IPS-NIHi11 (cell line): ENCODE results near the gene WWTR1.

Experiments
- DNase-seq: peaks from one replicate; pipeline ENCODE4 v3.0.0; 2012; ENCODE audit warnings: mixed read lengths, low spot score

Gene WWTR1

GRCh38 chr3:149566292-149566975 lies 91.4 kb downstream of the WWTR1 start:
- DNase-seq, result no peak

GRCh38 chr3:149564079-149564478 lies 93.7 kb downstream of the WWTR1 start:
- DNase-seq, result no peak

GRCh38 chr3:149563114-149563513 lies 94.7 kb downstream of the WWTR1 start:
- peak; percentile 24 for DNase-seq

- no peak for DNase-seq
These were observed 97.2 kb downstream of the WWTR1 start for GRCh38 chr3:149560617-149561016.

DNA sequence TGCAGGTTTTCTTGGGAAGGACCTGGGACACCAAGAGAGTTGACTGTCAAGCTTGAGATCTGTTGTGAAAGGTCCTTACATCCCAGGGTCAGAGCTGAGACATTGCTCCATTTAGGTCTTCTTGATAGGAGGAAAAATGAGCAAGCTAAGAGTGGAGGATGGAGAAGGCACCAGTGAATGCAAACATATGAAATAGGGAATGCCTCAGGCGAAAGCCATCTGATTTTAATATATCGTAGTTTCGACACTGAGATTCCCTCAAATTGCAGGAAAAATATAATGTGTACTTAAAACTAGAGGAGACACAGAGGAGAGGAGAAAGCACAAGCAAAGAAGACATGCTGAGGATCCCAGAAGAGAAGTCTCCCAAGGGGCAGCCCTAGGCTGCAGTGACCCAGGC lies 97.8 kb downstream of the WWTR1 start:
- no peak for DNase-seq

DNA sequence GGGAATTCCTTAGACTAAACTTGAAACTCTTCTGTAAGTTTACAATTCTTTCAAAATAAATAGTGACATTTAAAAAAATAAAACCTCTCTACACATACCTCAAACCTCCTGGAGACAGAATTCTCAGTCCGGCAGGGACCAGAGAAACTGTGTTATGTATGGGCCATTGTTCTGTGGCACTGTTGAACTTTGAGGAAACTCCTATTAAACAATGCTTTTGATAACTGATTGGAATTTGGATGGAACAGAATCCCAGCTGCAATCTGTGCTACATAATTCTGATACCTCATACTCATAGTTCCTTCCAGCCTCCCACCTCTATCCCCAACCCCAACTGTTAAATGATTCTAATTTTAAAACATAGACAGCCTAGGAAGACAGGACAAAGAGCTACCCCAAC lies 98.3 kb downstream of the WWTR1 start:
- DNase-seq, result no peak

DNA sequence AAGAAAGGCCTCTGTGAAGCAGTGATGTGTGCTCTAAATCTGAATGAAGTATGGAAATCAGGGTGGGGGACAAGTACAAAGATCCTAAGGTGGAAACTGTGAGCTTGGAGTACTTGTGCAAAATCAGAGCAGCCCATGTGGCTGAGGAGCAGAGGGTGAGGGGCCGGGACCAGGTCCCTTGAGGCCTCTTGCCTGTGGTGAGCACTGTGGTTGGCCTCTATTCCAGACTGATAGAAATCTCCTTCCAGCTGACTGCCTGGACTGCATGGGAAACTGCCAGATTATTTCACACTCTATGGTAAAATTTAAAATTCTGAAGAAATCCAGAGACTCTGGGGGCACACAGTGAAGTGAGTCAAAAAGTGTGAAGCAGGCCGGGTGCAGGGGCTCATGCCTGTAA lies 101.9 kb downstream of the WWTR1 start:
- no peak for DNase-seq

- no peak for DNase-seq
These were observed 103.0 kb downstream of the WWTR1 start for GRCh38 chr3:149554826-149555225.

DNA sequence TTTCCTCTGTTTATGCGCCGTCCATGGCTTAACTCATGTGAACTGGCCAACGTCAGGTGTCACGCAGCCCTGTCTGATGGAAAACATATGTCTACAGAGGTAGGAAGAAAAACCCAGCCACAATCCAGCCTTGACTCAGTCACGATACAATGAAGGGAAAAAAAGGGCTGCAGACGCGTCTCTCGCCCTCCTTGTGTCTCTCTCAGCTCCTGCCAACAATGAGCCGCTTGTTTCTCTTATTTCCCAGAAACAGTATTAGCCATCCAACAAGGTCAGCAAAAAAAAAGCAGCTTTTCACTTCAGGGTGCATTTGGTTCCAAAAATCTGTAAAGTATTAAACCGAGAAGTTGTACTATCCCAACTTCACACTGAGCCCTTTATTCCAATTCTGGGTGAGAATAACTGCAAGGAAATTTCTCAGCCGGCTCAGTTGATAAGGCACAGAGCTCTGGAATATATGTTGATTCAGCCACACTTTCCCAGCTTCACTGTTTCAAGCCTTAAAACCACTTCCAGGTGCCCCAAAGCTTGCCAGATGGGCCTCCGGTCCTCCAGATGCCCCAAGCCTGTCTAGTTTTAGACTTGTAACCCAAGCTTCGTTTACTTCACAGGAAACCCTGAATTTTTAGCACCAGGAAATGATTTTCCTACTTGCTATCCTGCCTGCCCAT lies 103.9 kb downstream of the WWTR1 start:
- no peak for DNase-seq

DNA sequence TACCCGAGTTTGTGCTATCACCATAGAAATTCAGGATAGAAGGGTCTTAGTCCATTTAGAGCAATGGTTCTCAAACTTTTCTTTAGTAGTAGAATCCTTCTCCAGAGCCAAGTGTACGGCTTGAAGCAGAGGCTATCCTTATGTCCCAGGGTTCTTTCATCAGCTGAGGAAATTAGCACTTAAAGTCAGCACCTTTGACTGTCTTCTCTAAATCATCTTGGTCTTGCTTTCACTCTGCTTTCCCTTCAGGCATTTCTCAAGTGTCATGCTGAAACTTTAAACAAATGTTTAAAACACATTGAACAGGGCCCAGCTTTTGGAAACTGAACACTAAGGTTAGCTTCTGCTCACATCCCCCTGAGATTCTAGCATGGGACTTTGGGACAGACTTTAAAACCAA lies 105.1 kb downstream of the WWTR1 start:
- DNase-seq, result no peak

GRCh38 chr3:149551500-149551899 lies 106.3 kb downstream of the WWTR1 start:
- DNase-seq, result no peak

DNA sequence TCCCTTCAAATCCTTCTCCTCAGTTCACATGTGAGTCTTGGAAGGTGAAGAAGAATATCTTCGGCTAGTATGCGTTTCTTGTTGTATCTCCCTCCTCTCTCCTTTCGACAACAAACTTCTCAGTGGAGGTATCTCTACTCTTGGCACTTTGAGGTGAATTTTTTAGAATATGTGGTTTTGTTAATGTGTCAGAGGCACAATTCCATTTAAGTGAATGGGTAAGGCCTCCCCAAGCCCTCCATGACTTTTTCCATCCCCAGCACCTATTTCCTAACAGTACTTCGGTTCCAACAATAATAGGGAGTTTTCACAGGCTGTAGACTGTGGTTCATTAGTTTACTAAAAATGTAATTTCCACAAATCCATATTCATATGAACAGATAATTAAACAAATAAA lies 109.2 kb downstream of the WWTR1 start:
- DNase-seq, result no peak

GRCh38 chr3:149547954-149548668 lies 109.7 kb downstream of the WWTR1 start:
- no peak for DNase-seq

GRCh38 chr3:149547413-149547812 lies 110.4 kb downstream of the WWTR1 start:
- no peak for DNase-seq

DNA sequence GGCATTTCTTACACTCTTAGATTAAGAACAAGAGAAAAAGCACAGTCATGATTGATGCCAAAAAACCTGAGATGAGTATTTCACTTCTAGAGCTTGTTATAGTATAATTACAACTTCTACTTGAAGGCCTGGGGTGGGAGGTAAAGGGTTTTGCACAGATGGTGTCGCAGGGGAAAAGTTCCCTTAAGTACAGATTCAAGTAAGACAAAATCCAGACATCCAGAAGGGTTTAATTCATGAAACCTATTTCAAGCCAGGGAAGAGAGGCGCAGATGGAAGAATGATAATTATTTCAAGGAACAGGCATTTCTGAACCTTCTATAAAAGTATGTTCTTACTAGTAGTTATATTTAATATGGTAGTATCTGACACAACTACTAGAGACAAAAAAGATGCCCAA lies 112.8 kb downstream of the WWTR1 start:
- DNase-seq, result no peak

DNA sequence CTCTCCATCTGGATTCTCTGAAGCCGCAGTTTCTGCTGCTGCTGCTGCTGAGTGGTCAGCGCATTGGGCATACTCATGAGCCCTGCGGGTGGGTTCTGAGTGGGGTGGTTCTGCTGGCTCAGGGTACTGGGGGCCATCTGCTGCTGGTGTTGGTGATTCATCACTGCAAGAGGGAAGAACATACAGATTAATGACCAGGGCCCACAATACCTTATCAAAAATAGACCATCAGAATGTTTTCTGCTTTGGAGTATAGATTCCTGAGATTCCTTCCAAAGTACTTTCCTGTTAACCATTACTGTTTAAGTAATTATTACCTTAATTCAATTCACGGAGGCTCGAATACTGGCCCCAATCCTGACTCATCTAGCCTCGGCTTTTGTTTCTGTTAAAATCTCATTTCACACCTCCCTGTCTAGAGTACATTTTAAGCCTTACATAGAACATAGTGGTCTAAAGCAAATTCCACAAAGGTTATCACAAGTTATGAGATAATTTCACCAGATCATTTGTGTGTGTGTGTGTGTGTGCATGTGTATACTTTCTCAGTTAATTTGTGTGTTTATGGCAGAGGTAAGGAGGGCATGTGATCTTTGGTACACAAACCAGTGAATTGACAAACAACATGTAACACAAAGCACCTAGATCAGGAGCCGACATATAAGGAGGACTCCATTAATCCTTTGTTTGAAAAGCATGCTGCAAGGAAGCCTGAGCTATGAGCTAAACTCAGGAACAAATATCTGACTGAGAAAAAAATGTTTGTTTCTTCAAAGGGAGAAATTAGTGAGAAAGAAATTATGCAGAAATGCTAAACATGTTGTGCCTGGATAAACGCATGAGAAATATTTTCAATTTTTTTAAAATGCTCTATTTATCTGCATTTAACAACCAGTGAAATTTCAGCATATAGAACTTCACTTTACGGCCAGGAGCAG lies 115.2 kb downstream of the WWTR1 start:
- no peak for DNase-seq

GRCh38 chr3:149541091-149541491 lies 116.7 kb downstream of the WWTR1 start:
- DNase-seq, result no peak

DNA sequence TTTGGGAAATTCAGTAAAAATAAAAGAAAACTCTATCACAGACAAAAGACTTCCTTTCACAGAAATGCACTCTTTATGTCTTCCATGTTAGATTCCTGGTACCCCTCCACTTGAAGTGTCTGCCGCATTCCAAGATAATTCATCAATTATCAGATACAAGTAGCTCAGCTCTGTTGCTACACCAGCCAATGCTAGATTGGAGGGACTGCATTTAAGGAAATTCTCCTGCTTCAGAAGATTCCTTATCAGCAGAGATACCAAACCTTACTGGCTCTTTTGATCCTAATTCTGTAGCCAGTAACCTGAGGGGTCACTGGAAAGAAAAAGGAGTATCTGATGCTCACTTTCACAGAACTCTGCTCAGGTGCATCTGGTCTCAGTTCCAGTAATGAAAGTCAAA lies 119.5 kb downstream of the WWTR1 start:
- DNase-seq, result no peak

- DNase-seq, result peak; percentile 60
These were observed 121.4 kb downstream of the WWTR1 start for GRCh38 chr3:149536429-149536828.

DNA sequence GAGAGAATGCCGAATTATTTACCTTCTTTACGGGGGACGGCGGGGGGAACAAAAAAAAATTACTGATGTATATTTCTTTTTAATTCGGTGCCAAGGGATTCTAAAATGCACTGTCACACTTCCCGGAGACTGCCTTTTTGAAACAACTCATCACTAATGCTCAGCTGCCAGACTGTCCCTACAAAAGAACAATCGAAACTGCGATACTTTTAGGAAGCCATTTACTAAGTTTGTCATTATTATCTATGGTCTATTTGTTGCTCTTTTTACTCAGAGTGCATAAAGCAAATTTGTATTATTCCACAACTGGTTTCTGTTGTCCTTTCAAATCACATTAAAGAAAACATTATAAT lies 122.5 kb downstream of the WWTR1 start:
- no peak for DNase-seq

GRCh38 chr3:149534671-149535332 lies 123.0 kb downstream of the WWTR1 start:
- no peak for DNase-seq

- DNase-seq, result no peak
These were observed 123.7 kb downstream of the WWTR1 start for GRCh38 chr3:149534082-149534481.
